GM23248 (cell line): ENCODE measurements around the gene NECTIN3. TPM values are rescaled to one million over a fixed set of nuclear protein-coding genes. Genes with fewer than 3 reads are reported as not detected.

ENCODE experiments used
- DNase-seq: peaks from one replicate; pipeline ENCODE4 v3.0.0-alpha.2; 2015
- H2AFZ ChIP-seq: fragments of 200-600 bp; sonication (generic); 2 replicates; pipeline ENCODE4 v1.6.1; 2016; ENCODE audit warnings: antibody characterized with exemption
- H3F3A ChIP-seq: fragments of 200-600 bp; sonication (generic); 2 replicates; pipeline ENCODE4 v1.6.1; 2016; ENCODE audit warnings: mild to moderate bottlenecking, antibody characterized with exemption, mixed run types; ENCODE audit not compliant: insufficient read depth
- H3K27ac ChIP-seq: fragments of 200-600 bp; sonication (generic); 2 replicates; pipeline ENCODE4 v1.5.1; 2016; ENCODE audit warnings: mild to moderate bottlenecking
- H3K27me3 ChIP-seq: fragments of 200-600 bp; sonication (generic); replicated peaks from 2 replicates; pipeline ENCODE4 v1.6.1; 2016; ENCODE audit warnings: mild to moderate bottlenecking; ENCODE audit not compliant: insufficient read depth
- H3K36me3 ChIP-seq: fragments of 200-600 bp; sonication (generic); 2 replicates; pipeline ENCODE4 v1.6.1; 2016; ENCODE audit warnings: low read depth, mild to moderate bottlenecking
- H3K4me1 ChIP-seq: fragments of 200-600 bp; sonication (generic); 2 replicates; pipeline ENCODE4 v1.6.1; 2016; ENCODE audit warnings: mild to moderate bottlenecking; ENCODE audit not compliant: insufficient read depth
- H3K4me2 ChIP-seq: fragments of 200-600 bp; sonication (generic); one replicate; pipeline ENCODE4 v1.6.1; 2016; ENCODE audit warnings: mild to moderate bottlenecking; ENCODE audit not compliant: unreplicated experiment
- H3K4me3 ChIP-seq: fragments of 200-600 bp; sonication (generic); 2 replicates; pipeline ENCODE4 v1.5.1; 2016; ENCODE audit warnings: mild to moderate bottlenecking
- H3K79me2 ChIP-seq: fragments of 200-600 bp; sonication (generic); 2 replicates; pipeline ENCODE4 v1.6.1; 2016; ENCODE audit warnings: mild to moderate bottlenecking; ENCODE audit not compliant: insufficient read depth
- H3K9ac ChIP-seq: fragments of 200-600 bp; sonication (generic); 2 replicates; pipeline ENCODE4 v1.6.1; 2016; ENCODE audit warnings: mild to moderate bottlenecking
- H3K9me2 ChIP-seq: fragments of 200-600 bp; sonication (generic); 2 replicates; pipeline ENCODE4 v1.6.1; 2016; ENCODE audit warnings: mixed run types, mild to moderate bottlenecking, moderate library complexity; ENCODE audit not compliant: insufficient read depth
- H3K9me3 ChIP-seq: fragments of 200-600 bp; sonication (generic); one replicate; pipeline ENCODE4 v1.6.1; 2017; ENCODE audit warnings: low read depth
- H4K20me1 ChIP-seq: fragments of 200-600 bp; sonication (generic); 2 replicates; pipeline ENCODE4 v1.6.0; 2016; ENCODE audit not compliant: insufficient read depth
- EZH2 ChIP-seq: fragments of 200-600 bp; sonication (generic); IDR thresholded peaks from 2 replicates; pipeline ENCODE4 v1.6.1; 2018; ENCODE audit warnings: antibody characterized with exemption, mild to moderate bottlenecking; ENCODE audit not compliant: insufficient read depth, poor library complexity, severe bottlenecking
- EZH2phosphoT487 ChIP-seq: fragments of 200-600 bp; sonication (generic); IDR thresholded peaks from 2 replicates; pipeline ENCODE4 v1.6.1; 2018; ENCODE audit warnings: antibody characterized with exemption, moderate library complexity, mild to moderate bottlenecking, low read depth; ENCODE audit not compliant: insufficient read depth
- WGBS, 2 experiments: methylation state at CpG; one replicate each; pipeline ENCODE4 v1.1.6; 2015 to 2017; ENCODE audit warnings: low lambda C conversion rate in 2 of 2, low coverage in 1 of 2; ENCODE audit errors: missing lambda C conversion rate in 2 of 2; 5-methylcytosine and 5-hydroxymethylcytosine counted together
- in situ Hi-C: fragments of 300-500 bp; cut with MboI; formaldehyde crosslinking; loops from 2 replicates; pipeline ENCODE4 v1.15.0; 2020
- polyA plus RNA-seq: library from polyadenylated mRNA; unstranded; fragments of >200 nt; fragmentation: Nextera tagmentation; extraction: Ambion mirVana; gene quantifications from 2 replicates; pipeline ENCODE4 v1.2.1, GENCODE V29; 2016
- total RNA-seq: library from RNA; depleted of rRNA; stranded (reverse); fragments of >200 nt; shearing (Covaris generic); gene quantifications from 2 replicates; pipeline ENCODE4 v1.2.3, GENCODE V29; 2014; rRNA removed

The NECTIN3 gene
- 111 and 125 TPM in 2 replicates for total RNA-seq
- polyA plus RNA-seq = 11.1 and 11.7 TPM in 2 replicates

- WGBS, 2 experiments = 0 to 1% methylated on average over 23 to 36 of the region's 79 CpGs
These were observed at the start of gene NECTIN3 for GRCh38 chr3:111071257-111072030. NECTIN3 (plus strand) TSS chr3:111071816; CDS start chr3:111072018, 202 bp downstream.

GRCh38 chr3:111027868-111028267 is 43.7 kb upstream of the NECTIN3 start:
- H3K9ac ChIP-seq = no peak overlapping the region
- H3K79me2 ChIP-seq = no peaks in the 10 kb centered on the region
- no peaks in the 10 kb centered on the region for H3K27me3 ChIP-seq
- no peaks in the 10 kb centered on the region for H4K20me1 ChIP-seq
- TF ChIP-seq EZH2 (no peak), EZH2phosphoT487 (no peak)
- H2AFZ ChIP-seq = no peak overlapping the region
- no peaks in the 10 kb centered on the region for H3K9me3 ChIP-seq
- WGBS, 2 experiments = 0 to 12% methylated on average over 1 of the region's 1 CpG
- no peaks in the 10 kb centered on the region for H3K36me3 ChIP-seq
- H3K9me2 ChIP-seq = no peaks in the 10 kb centered on the region
- H3K4me3 ChIP-seq = no peak overlapping the region
- no peaks in the 10 kb centered on the region for H3K4me1 ChIP-seq
- H3K4me2 ChIP-seq = no peak overlapping the region
- in situ Hi-C loops = no loop called here
- no peaks in the 10 kb centered on the region for H3F3A ChIP-seq
- H3K27ac ChIP-seq = no peak overlapping the region
- DNase-seq = no peak

More at GRCh38 chr3:111071257-111072030, at the start of gene NECTIN3:
- Histone ChIP-seq H3F3A (peaks cover 11% of the 10 kb centered on the region), H3K79me2 (peaks cover 58% of the 10 kb centered on the region), H3K9me3 (no peaks in the 10 kb centered on the region), H3K27me3 (no peaks in the 10 kb centered on the region), H4K20me1 (no peaks in the 10 kb centered on the region), H3K27ac (peak within 1 kb of the TSS; percentile 79), H3K36me3 (no peaks in the 10 kb centered on the region), H3K9ac (peak within 1 kb of the TSS; percentile 89), H3K9me2 (no peaks in the 10 kb centered on the region), H2AFZ (peak within 1 kb of the TSS; percentile 90), H3K4me2 (peak within 1 kb of the TSS; percentile 99), H3K4me1 (peaks cover 8% of the 10 kb centered on the region), H3K4me3 (peak within 1 kb of the TSS; percentile 95)
- peak; percentile 98 for DNase-seq
- TF ChIP-seq EZH2phosphoT487 = no peak
- TF ChIP-seq EZH2 = no peak
- in situ Hi-C loops = loop anchor here (25.0 kb wide), 1 partner anchor 1334 kb away; no protein-coding TSS in a partner anchor

- TF ChIP-seq EZH2 (no peak), EZH2phosphoT487 (no peak)
- Histone ChIP-seq H2AFZ (no peak overlapping the region), H3K4me2 (no peak overlapping the region), H3F3A (no peaks in the 10 kb centered on the region), H3K9ac (no peak overlapping the region), H3K36me3 (no peaks in the 10 kb centered on the region), H4K20me1 (no peaks in the 10 kb centered on the region), H3K4me1 (no peaks in the 10 kb centered on the region), H3K27me3 (no peaks in the 10 kb centered on the region), H3K4me3 (no peak overlapping the region), H3K27ac (no peak overlapping the region), H3K9me3 (no peaks in the 10 kb centered on the region), H3K79me2 (no peaks in the 10 kb centered on the region), H3K9me2 (no peaks in the 10 kb centered on the region)
- in situ Hi-C loops = no loop called here
- WGBS, 2 experiments = 89 to 94% methylated on average over 2 of the region's 2 CpGs
- DNase-seq = no peak
These were observed 40.1 kb upstream of the NECTIN3 start for GRCh38 chr3:111031538-111031937.

- 91 to 94% methylated on average over 3 of the region's 3 CpGs for WGBS, 2 experiments
- H3K36me3 ChIP-seq = no peaks in the 10 kb centered on the region
- H3K27me3 ChIP-seq = no peaks in the 10 kb centered on the region
- H3K9me2 ChIP-seq = no peaks in the 10 kb centered on the region
- no peaks in the 10 kb centered on the region for H4K20me1 ChIP-seq
- no peaks in the 10 kb centered on the region for H3K9me3 ChIP-seq
- no peak overlapping the region for H3K27ac ChIP-seq
- H2AFZ ChIP-seq = no peak overlapping the region
- no peak overlapping the region for H3K9ac ChIP-seq
- no peak for TF ChIP-seq EZH2phosphoT487
- no peak for TF ChIP-seq EZH2
- H3K4me2 ChIP-seq = no peak overlapping the region
- in situ Hi-C loops = no loop called here
- no peaks in the 10 kb centered on the region for H3F3A ChIP-seq
- H3K4me3 ChIP-seq = no peak overlapping the region
- no peak for DNase-seq
- no peaks in the 10 kb centered on the region for H3K79me2 ChIP-seq
- H3K4me1 ChIP-seq = no peaks in the 10 kb centered on the region
These were observed 38.9 kb upstream of the NECTIN3 start for GRCh38 chr3:111032677-111033076.
